Peyer's patch (tissue), 4 donors: Measurements from ENCODE around the gene GNGT2.
A peak's percentile ranks its signal among the peaks of the same experiment; 100 is the strongest.

Source experiments
- POLR2A ChIP-seq, 2 donors: fragments of 450-650 bp; IDR thresholded peaks; one replicate each; pipeline ENCODE4 v1.5.1; 2017; ENCODE audit warnings: antibody characterized with exemption in 2 of 2, mild to moderate bottlenecking in 2 of 2, moderate library complexity in 2 of 2
- TF ChIP-seq, protein P1 (sequence below), 6 experiments: fragments of 450-650 bp in 4 of 6; fragments of 200-600 bp in 2 of 6; sonication (generic) in 1 of 6; IDR thresholded peaks; one replicate each; pipeline ENCODE4 v1.5.1; 2017 to 2019; ENCODE audit warnings: antibody characterized with exemption in 6 of 6, mild to moderate bottlenecking in 3 of 6, moderate library complexity in 1 of 6

DNA sequence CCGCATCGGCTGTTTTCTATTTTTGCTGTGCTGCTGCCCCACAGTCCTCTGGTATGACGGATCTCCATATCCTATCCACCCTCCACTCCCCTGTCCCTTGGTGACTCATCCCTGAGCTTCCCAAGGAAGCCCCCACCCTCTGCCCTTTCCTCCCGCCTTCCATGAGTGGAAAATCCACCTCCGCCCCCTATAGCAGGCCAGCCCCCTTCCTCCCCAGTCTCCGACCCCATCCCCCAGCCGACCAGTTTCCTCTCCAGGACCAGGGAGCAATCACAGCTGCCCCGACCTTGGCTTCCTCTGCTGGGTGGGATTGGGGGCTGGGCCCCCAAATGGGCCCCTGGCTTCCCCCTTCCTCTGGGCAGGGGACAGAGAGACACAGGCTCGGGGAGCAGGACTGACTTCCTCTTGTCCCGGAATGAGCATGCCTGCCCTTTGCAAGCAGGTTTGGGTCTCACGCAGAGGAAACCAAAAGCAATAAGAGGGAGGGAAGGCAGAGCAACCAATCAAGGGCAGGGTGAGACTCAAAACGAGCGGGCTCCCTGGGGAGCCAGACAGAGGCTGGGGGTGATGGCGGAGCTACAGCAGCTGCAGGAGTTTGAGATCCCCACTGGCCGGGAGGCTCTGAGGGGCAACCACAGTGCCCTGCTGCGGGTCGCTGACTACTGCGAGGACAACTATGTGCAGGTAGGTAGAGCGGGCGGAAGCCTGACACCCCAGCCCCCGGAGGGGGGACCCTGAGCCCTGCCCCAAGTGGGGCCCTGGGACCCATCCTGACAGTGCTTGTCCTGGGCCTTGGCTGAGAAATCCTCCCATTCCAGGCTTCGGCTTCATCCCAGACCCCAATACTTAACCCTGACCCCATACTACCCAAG lies at the start of gene GNGT2, which contains the start of gene ABI3:
- TF ChIP-seq POLR2A (IDR thresholded peaks at IDR 0.05), result peak; percentile 67
- TF ChIP-seq, protein P1, sequence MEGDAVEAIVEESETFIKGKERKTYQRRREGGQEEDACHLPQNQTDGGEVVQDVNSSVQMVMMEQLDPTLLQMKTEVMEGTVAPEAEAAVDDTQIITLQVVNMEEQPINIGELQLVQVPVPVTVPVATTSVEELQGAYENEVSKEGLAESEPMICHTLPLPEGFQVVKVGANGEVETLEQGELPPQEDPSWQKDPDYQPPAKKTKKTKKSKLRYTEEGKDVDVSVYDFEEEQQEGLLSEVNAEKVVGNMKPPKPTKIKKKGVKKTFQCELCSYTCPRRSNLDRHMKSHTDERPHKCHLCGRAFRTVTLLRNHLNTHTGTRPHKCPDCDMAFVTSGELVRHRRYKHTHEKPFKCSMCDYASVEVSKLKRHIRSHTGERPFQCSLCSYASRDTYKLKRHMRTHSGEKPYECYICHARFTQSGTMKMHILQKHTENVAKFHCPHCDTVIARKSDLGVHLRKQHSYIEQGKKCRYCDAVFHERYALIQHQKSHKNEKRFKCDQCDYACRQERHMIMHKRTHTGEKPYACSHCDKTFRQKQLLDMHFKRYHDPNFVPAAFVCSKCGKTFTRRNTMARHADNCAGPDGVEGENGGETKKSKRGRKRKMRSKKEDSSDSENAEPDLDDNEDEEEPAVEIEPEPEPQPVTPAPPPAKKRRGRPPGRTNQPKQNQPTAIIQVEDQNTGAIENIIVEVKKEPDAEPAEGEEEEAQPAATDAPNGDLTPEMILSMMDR (IDR thresholded peaks at IDR 0.05), result no peak
